Measurements from ENCODE around the gene CLRN1.

Gene CLRN1

GRCh38 chr3:150911771-150912170 is 60.8 kb downstream of the CLRN1 start:
- Histone ChIP-seq H3K27me3 (ENCODE audit: insufficient read depth, poor library complexity, severe bottlenecking) (peaks cover 5% of the 10 kb centered on the region), H3K9me3 (ENCODE audit: severe bottlenecking) (no peaks in the 10 kb centered on the region), H3K4me3 (ENCODE audit: severe bottlenecking) (no peak overlapping the region), H3K27ac (ENCODE audit: poor library complexity, severe bottlenecking) (no peak overlapping the region), H3K4me1 (ENCODE audit: insufficient read depth, poor library complexity, severe bottlenecking) (no peaks in the 10 kb centered on the region), H3K36me3 (ENCODE audit: low read depth) (no peaks in the 10 kb centered on the region)
- ATAC-seq (ENCODE audit: low read depth), result no peak
- no peak for TF ChIP-seq CTCF (IDR thresholded peaks at IDR 0.05; ENCODE audit: poor library complexity, severe bottlenecking)
- DNase-seq (ENCODE audit: low spot score), result no peak

DNA sequence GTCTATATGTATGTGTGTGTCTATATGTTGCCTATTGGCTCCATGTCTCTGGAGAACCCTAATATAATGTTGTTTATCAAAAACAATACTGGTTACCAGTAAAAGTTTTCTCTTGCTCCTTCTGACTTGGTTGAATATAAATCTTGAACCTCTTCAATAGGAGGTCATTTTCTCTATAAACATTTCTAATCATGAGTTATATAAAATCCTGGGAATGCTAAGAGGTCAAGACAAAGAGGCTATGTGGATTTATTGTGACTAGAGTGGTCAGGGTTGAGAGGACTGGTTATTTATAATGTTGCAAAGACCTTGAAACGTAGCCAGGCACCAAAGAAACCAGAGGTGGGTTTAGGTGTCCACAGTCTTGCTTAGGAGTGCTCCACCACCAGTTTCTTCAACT is 66.1 kb downstream of the CLRN1 start:
- DNase-seq (ENCODE audit: low spot score) (no peak), ATAC-seq (ENCODE audit: low read depth) (no peak)
- TF ChIP-seq CTCF (IDR thresholded peaks at IDR 0.05; ENCODE audit: poor library complexity, severe bottlenecking), result no peak
- Histone ChIP-seq H3K27ac (ENCODE audit: poor library complexity, severe bottlenecking) (no peak overlapping the region), H3K9me3 (ENCODE audit: severe bottlenecking) (no peaks in the 10 kb centered on the region), H3K36me3 (ENCODE audit: low read depth) (no peaks in the 10 kb centered on the region), H3K4me3 (ENCODE audit: severe bottlenecking) (no peak overlapping the region), H3K27me3 (ENCODE audit: insufficient read depth, poor library complexity, severe bottlenecking) (peaks cover 24% of the 10 kb centered on the region), H3K4me1 (ENCODE audit: insufficient read depth, poor library complexity, severe bottlenecking) (no peaks in the 10 kb centered on the region)

GRCh38 chr3:150905746-150906145 is 66.8 kb downstream of the CLRN1 start:
- no peak for DNase-seq (ENCODE audit: low spot score)

GRCh38 chr3:150905339-150905738 is 67.2 kb downstream of the CLRN1 start, which contains the start of gene MINDY4B:
Gene MINDY4B, minus strand, starts transcription at chr3:150905439. Its CDS starts 0 bp downstream, at chr3:150905439.
- no peak within 1 kb of the TSS for H3K27ac ChIP-seq (ENCODE audit: poor library complexity, severe bottlenecking)

More at GRCh38 chr3:150905746-150906145, 66.8 kb downstream of the CLRN1 start:
- Histone ChIP-seq H3K4me1 (ENCODE audit: insufficient read depth, poor library complexity, severe bottlenecking) (no peaks in the 10 kb centered on the region), H3K9me3 (ENCODE audit: severe bottlenecking) (no peaks in the 10 kb centered on the region), H3K27me3 (ENCODE audit: insufficient read depth, poor library complexity, severe bottlenecking) (peaks cover 24% of the 10 kb centered on the region), H3K4me3 (ENCODE audit: severe bottlenecking) (no peak overlapping the region), H3K27ac (ENCODE audit: poor library complexity, severe bottlenecking) (no peak overlapping the region), H3K36me3 (ENCODE audit: low read depth) (no peaks in the 10 kb centered on the region)
- ATAC-seq (ENCODE audit: low read depth), result no peak
- no peak for TF ChIP-seq CTCF (IDR thresholded peaks at IDR 0.05; ENCODE audit: poor library complexity, severe bottlenecking)

More at GRCh38 chr3:150905339-150905738, 67.2 kb downstream of the CLRN1 start, which contains the start of gene MINDY4B:
- H3K9me3 ChIP-seq (ENCODE audit: severe bottlenecking), result no peaks in the 10 kb centered on the region
- no peaks in the 10 kb centered on the region for H3K4me1 ChIP-seq (ENCODE audit: insufficient read depth, poor library complexity, severe bottlenecking)
- ATAC-seq (ENCODE audit: low read depth) (no peak), DNase-seq (ENCODE audit: low spot score) (no peak)
- TF ChIP-seq CTCF (IDR thresholded peaks at IDR 0.05; ENCODE audit: poor library complexity, severe bottlenecking), result no peak
- peaks cover 24% of the 10 kb centered on the region for H3K27me3 ChIP-seq (ENCODE audit: insufficient read depth, poor library complexity, severe bottlenecking)
- H3K36me3 ChIP-seq (ENCODE audit: low read depth), result no peaks in the 10 kb centered on the region
- no peak within 1 kb of the TSS for H3K4me3 ChIP-seq (ENCODE audit: severe bottlenecking)

Measured in RWPE2 (cell line).